ENCODE measurements around the gene AGAP2.

- TF ChIP-seq PHB2 (IDR thresholded peaks at IDR 0.05; ENCODE audit: partially characterized antibody) (no peak), YY1 (IDR thresholded peaks at IDR 0.05; ENCODE audit: insufficient read depth, insufficient replicate concordance, low read depth, low read length) (no peak), HMGXB4 (CRISPR knock-in tag; IDR thresholded peaks at IDR 0.05; ENCODE audit: borderline replicate concordance in 1 of 2, low read depth in 1 of 2) (no peak), HOXA9 (CRISPR knock-in tag; IDR thresholded peaks at IDR 0.05; ENCODE audit: borderline replicate concordance) (peak; percentile 33; the same call in 1 of the 2 replicates), RFXANK (CRISPR knock-in tag; IDR thresholded peaks at IDR 0.05) (no peak), TP53 (CRISPR knock-in tag; conservative IDR thresholded peaks at IDR 0.05) (no peak)
Measured at GRCh38 chr12:57694459-57695019, 44.0 kb downstream of the AGAP2 start.
